AG10803 (cell line): ENCODE measurements around the gene DLGAP1.

Source experiments
- DNase-seq: peaks from one replicate; pipeline ENCODE4 v3.0.0; 2010; ENCODE audit warnings: low read depth
- H3K4me3 ChIP-seq: 2 replicates; pipeline ENCODE4 v1.5.1; 2011; ENCODE audit warnings: mild to moderate bottlenecking, low read length, control low read depth
- TF ChIP-seq, protein P1 (sequence below): conservative IDR thresholded peaks from 2 replicates; pipeline ENCODE4 v1.5.1; 2011; ENCODE audit warnings: mild to moderate bottlenecking, low read length, control low read depth, inconsistent platforms

DLGAP1 gene

DNA sequence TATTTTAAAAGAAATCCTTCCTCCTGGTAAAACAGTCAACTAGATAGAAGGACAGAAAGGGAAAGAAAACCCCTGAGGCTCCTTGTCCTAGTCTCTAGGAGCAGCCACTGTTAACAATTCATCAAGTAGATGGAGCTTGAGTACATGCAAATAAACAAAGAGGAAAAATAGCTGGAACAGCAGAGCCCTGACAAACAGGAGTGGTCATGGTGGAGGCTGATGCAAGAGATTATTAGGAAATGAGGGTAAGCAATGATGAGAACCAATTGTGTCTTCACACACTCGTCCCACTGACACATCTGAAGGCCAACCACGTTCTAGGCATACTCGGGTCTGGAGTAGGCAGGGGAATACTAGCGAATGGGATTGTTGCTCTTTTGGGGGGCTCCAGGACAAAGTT lies 9.2 kb downstream of the DLGAP1 start:
- TF ChIP-seq, protein P1, sequence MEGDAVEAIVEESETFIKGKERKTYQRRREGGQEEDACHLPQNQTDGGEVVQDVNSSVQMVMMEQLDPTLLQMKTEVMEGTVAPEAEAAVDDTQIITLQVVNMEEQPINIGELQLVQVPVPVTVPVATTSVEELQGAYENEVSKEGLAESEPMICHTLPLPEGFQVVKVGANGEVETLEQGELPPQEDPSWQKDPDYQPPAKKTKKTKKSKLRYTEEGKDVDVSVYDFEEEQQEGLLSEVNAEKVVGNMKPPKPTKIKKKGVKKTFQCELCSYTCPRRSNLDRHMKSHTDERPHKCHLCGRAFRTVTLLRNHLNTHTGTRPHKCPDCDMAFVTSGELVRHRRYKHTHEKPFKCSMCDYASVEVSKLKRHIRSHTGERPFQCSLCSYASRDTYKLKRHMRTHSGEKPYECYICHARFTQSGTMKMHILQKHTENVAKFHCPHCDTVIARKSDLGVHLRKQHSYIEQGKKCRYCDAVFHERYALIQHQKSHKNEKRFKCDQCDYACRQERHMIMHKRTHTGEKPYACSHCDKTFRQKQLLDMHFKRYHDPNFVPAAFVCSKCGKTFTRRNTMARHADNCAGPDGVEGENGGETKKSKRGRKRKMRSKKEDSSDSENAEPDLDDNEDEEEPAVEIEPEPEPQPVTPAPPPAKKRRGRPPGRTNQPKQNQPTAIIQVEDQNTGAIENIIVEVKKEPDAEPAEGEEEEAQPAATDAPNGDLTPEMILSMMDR = no peak
- no peak for DNase-seq

DNA sequence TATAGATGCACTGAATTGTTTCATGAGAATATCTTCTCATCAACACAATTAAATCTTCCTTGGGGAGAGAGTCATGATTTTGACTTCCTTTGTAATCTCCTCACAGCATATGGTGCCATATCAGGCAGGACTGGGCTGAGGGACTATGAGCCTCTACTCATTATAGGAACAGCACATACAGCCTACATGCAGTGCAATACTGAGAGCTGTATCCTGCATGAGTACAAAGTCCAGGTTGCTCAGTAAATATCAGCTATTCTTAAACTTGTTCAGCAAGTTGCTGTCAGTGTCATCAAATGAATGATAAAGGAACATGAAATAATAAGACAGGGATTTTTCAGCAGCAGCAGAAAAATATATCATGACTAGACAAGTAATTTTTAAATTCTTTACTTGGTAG lies 10.8 kb downstream of the DLGAP1 start:
- DNase-seq = no peak
- no peak overlapping the region for H3K4me3 ChIP-seq
- TF ChIP-seq, protein P1 = no peak

More for the DNA sequence above, 9.2 kb downstream of the DLGAP1 start:
- no peak overlapping the region for H3K4me3 ChIP-seq

DNA sequence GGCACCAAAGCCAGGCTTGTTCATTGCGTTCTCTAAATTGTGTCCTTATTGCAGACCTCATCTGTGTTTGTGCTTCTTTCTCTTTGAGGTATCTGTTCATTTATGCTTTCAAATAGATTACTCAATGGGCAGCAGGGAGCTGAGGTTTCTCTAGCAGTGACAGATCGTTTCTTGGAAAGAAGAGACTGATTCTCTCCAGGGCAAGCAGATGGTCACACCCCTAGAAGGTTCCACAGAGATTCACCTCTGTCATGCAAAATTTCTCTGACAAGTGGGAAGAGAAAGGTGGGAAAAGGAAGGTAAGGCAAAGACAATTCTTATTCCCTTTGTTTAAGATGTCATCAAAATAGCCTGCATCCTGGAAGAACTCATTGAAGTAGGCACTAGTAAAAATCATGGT lies 14.0 kb downstream of the DLGAP1 start:
- no peak overlapping the region for H3K4me3 ChIP-seq
- TF ChIP-seq, protein P1 = no peak
- no peak for DNase-seq

DNA sequence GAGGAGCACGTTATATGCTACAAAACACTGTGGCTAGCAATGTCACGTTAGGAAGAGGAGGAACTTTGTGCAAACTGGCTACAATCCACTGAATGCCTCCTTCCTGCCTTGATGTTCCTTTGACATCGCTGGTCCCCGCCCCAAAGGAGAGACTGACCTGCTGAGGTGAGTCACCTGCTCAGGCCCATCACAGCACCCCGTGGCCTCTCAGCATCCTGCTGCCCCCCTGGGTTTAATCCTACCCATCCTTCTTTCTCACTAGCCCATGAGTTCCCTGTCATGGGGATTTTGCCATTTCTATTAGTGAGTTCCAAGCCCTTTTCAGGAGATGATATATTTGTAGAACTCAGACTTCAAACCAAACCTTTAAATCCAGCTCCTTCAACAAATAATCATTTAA lies 16.2 kb downstream of the DLGAP1 start:
- no peak overlapping the region for H3K4me3 ChIP-seq
- no peak for DNase-seq
- TF ChIP-seq, protein P1 = no peak

DNA sequence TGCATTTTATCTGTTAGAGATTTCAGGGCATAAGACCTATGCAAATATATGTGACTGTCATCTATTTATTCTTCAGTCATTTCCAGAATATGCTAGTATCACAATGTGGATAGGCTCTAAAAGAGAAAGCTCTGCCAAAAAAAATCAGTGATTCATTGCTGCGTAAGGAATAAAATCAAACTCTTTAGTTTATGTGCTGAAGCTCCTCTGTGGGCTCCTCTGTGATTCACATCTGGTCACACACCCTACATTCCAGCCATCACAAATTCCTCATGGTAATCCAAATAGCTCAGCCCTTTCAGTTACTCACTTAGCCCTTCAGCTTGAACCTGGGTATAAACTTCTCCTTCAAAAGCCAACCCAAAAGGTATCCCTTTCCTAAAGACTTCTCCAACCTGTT lies 21.4 kb downstream of the DLGAP1 start:
- no peak for DNase-seq
- H3K4me3 ChIP-seq = no peak overlapping the region
- TF ChIP-seq, protein P1 = no peak

DNA sequence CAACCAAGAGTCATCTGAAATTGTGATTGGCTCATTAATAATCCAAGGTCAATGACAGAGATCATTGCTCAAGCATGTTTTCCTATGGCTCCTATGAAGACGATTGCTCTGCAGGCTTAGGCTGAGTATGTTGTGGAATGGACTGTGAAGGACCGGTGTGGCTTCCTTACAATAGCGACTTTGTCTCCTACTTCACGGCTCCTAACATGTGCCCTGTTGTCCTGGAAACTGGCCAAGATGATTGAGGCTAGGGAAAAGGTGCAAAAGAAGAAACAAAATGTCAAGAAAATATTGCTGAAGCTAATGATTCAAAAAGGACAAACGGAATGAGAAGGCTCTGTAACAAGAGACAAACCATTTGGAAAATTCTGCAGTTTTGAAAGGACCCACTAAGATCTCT lies 24.3 kb downstream of the DLGAP1 start:
- H3K4me3 ChIP-seq = no peak overlapping the region
- TF ChIP-seq, protein P1 = no peak
- DNase-seq = no peak

DNA sequence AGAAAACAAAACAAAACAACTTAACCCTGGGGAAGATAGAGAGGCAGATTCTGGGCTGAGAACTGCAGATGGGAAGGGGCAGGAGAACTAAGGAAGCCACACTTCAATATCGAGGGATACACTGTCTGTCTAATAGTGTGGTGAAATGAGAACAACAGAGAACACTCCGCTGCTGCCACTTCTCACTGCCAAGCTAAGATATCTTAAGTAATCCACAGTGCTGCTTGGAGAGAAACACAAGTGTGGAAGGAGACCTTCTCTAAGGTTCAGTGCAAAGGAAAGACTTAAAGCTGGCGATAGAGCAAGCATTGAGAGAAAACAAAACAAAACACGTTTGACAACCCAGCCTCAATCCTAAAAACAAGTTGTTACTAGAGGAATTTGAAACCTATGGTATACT lies 37.4 kb downstream of the DLGAP1 start:
- TF ChIP-seq, protein P1 = no peak
- DNase-seq = no peak
- no peak overlapping the region for H3K4me3 ChIP-seq
